Measurements from ENCODE around the gene PLD4.
"Not testable (repeated sequence)": the region's sequence is repeated elsewhere in the genome, so short reads cannot be mapped to it uniquely, and the experiment has no call there.

PLD4 gene

GRCh38 chr14:104908303-104908702, 16.4 kb upstream of the PLD4 start:
- no peak overlapping the region for H3K4me3 ChIP-seq (ENCODE audit: low read depth, low read length)
- DNase-seq (ENCODE audit: low read depth): no peak
- TF ChIP-seq CTCF (IDR thresholded peaks at IDR 0.05; ENCODE audit: control insufficient read depth, extremely low read depth, insufficient read depth): no peak

GRCh38 chr14:104912053-104912452, 12.6 kb upstream of the PLD4 start:
- H3K4me3 ChIP-seq (ENCODE audit: low read depth, low read length): no peak overlapping the region
- TF ChIP-seq CTCF (IDR thresholded peaks at IDR 0.05; ENCODE audit: control insufficient read depth, extremely low read depth, insufficient read depth): no peak
- DNase-seq (ENCODE audit: low read depth): no peak

- no peak overlapping the region for H3K4me3 ChIP-seq (ENCODE audit: low read depth, low read length)
- TF ChIP-seq CTCF (IDR thresholded peaks at IDR 0.05; ENCODE audit: control insufficient read depth, extremely low read depth, insufficient read depth): no peak
- no peak for DNase-seq (ENCODE audit: low read depth)
These were observed 11.2 kb upstream of the PLD4 start for GRCh38 chr14:104913435-104913834.

GRCh38 chr14:104917116-104917515, 7.6 kb upstream of the PLD4 start:
- no peak for DNase-seq (ENCODE audit: low read depth)
- no peak overlapping the region for H3K4me3 ChIP-seq (ENCODE audit: low read depth, low read length)
- TF ChIP-seq CTCF (IDR thresholded peaks at IDR 0.05; ENCODE audit: control insufficient read depth, extremely low read depth, insufficient read depth): no peak

- no peak for DNase-seq (ENCODE audit: low read depth)
- no peak overlapping the region for H3K4me3 ChIP-seq (ENCODE audit: low read depth, low read length)
- no peak for TF ChIP-seq CTCF (IDR thresholded peaks at IDR 0.05; ENCODE audit: control insufficient read depth, extremely low read depth, insufficient read depth)
These were observed 6.7 kb upstream of the PLD4 start for GRCh38 chr14:104917993-104918392.

- not testable (repeated sequence) for H3K4me3 ChIP-seq (ENCODE audit: low read depth, low read length); DNase-seq (ENCODE audit: low read depth)
These were observed 5.3 kb upstream of the PLD4 start for GRCh38 chr14:104919152-104919992.

- H3K4me3 ChIP-seq (ENCODE audit: low read depth, low read length): no peak overlapping the region
- no peak for TF ChIP-seq CTCF (IDR thresholded peaks at IDR 0.05; ENCODE audit: control insufficient read depth, extremely low read depth, insufficient read depth)
- no peak for DNase-seq (ENCODE audit: low read depth)
These were observed 4.7 kb upstream of the PLD4 start for GRCh38 chr14:104919993-104920315.
